Measurements from ENCODE around the gene MEIS2. TPM values are rescaled to one million over a fixed set of nuclear protein-coding genes. Genes with fewer than 3 reads are reported as not detected.

Gene MEIS2
- total and polyA plus RNA-seq, 12 donors: 21.1 to 64.5 (median 48.5) TPM

GRCh38 chr15:36959746-36960145, 140.6 kb downstream of the MEIS2 start:
- no peaks in the 10 kb centered on the region for H3K9me3 ChIP-seq
- ATAC-seq: peak in 2 of 8 donors; percentile 27 to 49
- no peak for DNase-seq
- peak overlapping the region in 2 of 10 donors; percentile 22 to 37 for H3K27ac ChIP-seq
- H3K27me3 ChIP-seq: no peaks in the 10 kb centered on the region
- H3K4me1 ChIP-seq: peaks cover 0 to 45% (median 19%) of the 10 kb centered on the region in 9 donors
- no peak overlapping the region for H3K4me3 ChIP-seq
- no peaks in the 10 kb centered on the region for H3K36me3 ChIP-seq
- intact Hi-C loops (cut with DNase I): no loop called here
- TF ChIP-seq CTCF (IDR thresholded peaks at IDR 0.05): no peak

GRCh38 chr15:36958606-36959005, 141.7 kb downstream of the MEIS2 start:
- Histone ChIP-seq H3K27ac (no peak overlapping the region), H3K36me3 (no peaks in the 10 kb centered on the region), H3K4me3 (no peak overlapping the region), H3K9me3 (no peaks in the 10 kb centered on the region), H3K27me3 (no peaks in the 10 kb centered on the region), H3K4me1 (peaks cover 0 to 39% (median 19%) of the 10 kb centered on the region in 9 donors)
- WGBS, 2 donors: 93 to 94% methylated on average over 1 of the region's 1 CpG
- TF ChIP-seq CTCF (IDR thresholded peaks at IDR 0.05): no peak
- intact Hi-C loops (cut with DNase I): no loop called here
- ATAC-seq (no peak), DNase-seq (no peak)

- H3K27me3 ChIP-seq: no peaks in the 10 kb centered on the region
- intact Hi-C loops (cut with DNase I): no loop called here
- DNase-seq (no peak), ATAC-seq (no peak)
- 91 to 96% methylated on average over 1 of the region's 1 CpG for WGBS, 2 donors
- H3K36me3 ChIP-seq: peaks cover 0 to 4% (median 0%) of the 10 kb centered on the region in 9 donors
- no peak for TF ChIP-seq CTCF (IDR thresholded peaks at IDR 0.05)
- no peaks in the 10 kb centered on the region for H3K9me3 ChIP-seq
- H3K4me1 ChIP-seq: peaks cover 0 to 38% (median 10%) of the 10 kb centered on the region in 9 donors
- H3K27ac ChIP-seq: no peak overlapping the region
- H3K4me3 ChIP-seq: no peak overlapping the region
These were observed 145.9 kb downstream of the MEIS2 start for GRCh38 chr15:36954486-36954885.

GRCh38 chr15:36953346-36953745, 147.0 kb downstream of the MEIS2 start:
- no peak for ATAC-seq
- H3K27ac ChIP-seq: no peak overlapping the region
- peaks cover 0 to 34% (median 5%) of the 10 kb centered on the region in 9 donors for H3K4me1 ChIP-seq
- H3K36me3 ChIP-seq: peaks cover 0 to 9% (median 0%) of the 10 kb centered on the region in 9 donors
- TF ChIP-seq CTCF (IDR thresholded peaks at IDR 0.05): no peak
- no peaks in the 10 kb centered on the region for H3K9me3 ChIP-seq
- no peaks in the 10 kb centered on the region for H3K27me3 ChIP-seq
- WGBS, 2 donors: 64 to 81% methylated on average over 3 of the region's 3 CpGs
- intact Hi-C loops (cut with DNase I): no loop called here
- H3K4me3 ChIP-seq: no peak overlapping the region
- DNase-seq: no peak

Measured in heart right ventricle (tissue), 16 donors.